Colonic mucosa (tissue), 4 donors: Measurements from ENCODE around the gene PHF12. TPM values are rescaled to one million over a fixed set of nuclear protein-coding genes. Genes with fewer than 3 reads are reported as not detected.

Experiments used
- DNase-seq: peaks from one replicate; pipeline ENCODE4 v3.0.0-alpha.2; 2020
- H3K27ac ChIP-seq: fragments of 200-600 bp; one replicate; pipeline ENCODE4 v1.8.0; 2021
- H3K27me3 ChIP-seq: fragments of 200-600 bp; one replicate; pipeline ENCODE4 v1.8.0; 2021
- H3K36me3 ChIP-seq: fragments of 200-600 bp; one replicate; pipeline ENCODE4 v1.8.0; 2021
- H3K4me1 ChIP-seq: fragments of 200-600 bp; one replicate; pipeline ENCODE4 v1.8.0; 2021; ENCODE audit warnings: mild to moderate bottlenecking
- H3K4me3 ChIP-seq: fragments of 200-600 bp; one replicate; pipeline ENCODE4 v1.8.0; 2021
- H3K9ac ChIP-seq, 2 donors: one replicate each; pipeline ENCODE4 v1.7.0; 2013; ENCODE audit warnings: control low read depth in 2 of 2, low read depth in 2 of 2, low read length in 2 of 2
- H3K9me3 ChIP-seq: fragments of 200-600 bp; one replicate; pipeline ENCODE4 v1.8.0; 2021
- intact Hi-C: fragments of 100-400 bp; cut with DNase I; formaldehyde crosslinking; loops from one replicate; pipeline ENCODE4 v1.14.1; 2022
- total RNA-seq, 2 donors: library from RNA; stranded (reverse); fragmentation: NEBNext Ultra II Directional in 1 of 2; extraction: Animal tissue kit (Norgen Biotek cat#: 25700) in 1 of 2; gene quantifications; one replicate each; pipeline ENCODE4 v1.2.1, GENCODE V29; 2021
- TF ChIP-seq, protein P1 (sequence below): fragments of 200-600 bp; IDR thresholded peaks from one replicate; pipeline ENCODE4 v1.8.0; 2022; ENCODE audit warnings: antibody characterized with exemption, mild to moderate bottlenecking
- donor health status: healthy.
- donor health status: DM: no; HTN: no; CAD: no.
- donor health status: DM: no; HTN: no; CAD: no.

PHF12 gene
- total RNA-seq, 2 donors from 2014 or later, result 37.7 to 42.2 TPM

DNA sequence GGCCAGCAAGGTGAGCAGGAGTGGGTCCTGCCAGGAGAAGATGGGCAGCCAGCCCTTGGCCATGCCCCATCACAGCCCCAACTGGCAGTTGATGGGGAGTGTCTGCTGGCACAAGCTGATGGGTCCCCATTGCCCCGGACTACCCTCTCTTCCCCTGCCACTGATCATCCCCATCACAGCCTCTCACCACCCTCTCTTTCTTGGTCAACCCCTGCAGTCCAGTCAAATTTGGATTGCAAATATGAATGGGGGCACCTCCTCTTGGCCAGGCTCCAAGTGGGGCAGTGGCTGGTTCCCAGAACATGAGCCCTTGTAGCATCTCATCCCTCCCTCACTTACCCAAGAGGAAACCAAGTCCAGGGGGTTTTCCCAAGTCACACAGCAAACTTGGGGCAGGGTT lies 37.2 kb upstream of the PHF12 start:
- Histone ChIP-seq H3K27me3 (no peaks in the 10 kb centered on the region), H3K4me3 (no peak overlapping the region), H3K27ac (no peak overlapping the region), H3K36me3 (no peaks in the 10 kb centered on the region), H3K9me3 (no peaks in the 10 kb centered on the region), H3K4me1 (no peaks in the 10 kb centered on the region), H3K9ac (no peak overlapping the region)
- TF ChIP-seq, protein P1, sequence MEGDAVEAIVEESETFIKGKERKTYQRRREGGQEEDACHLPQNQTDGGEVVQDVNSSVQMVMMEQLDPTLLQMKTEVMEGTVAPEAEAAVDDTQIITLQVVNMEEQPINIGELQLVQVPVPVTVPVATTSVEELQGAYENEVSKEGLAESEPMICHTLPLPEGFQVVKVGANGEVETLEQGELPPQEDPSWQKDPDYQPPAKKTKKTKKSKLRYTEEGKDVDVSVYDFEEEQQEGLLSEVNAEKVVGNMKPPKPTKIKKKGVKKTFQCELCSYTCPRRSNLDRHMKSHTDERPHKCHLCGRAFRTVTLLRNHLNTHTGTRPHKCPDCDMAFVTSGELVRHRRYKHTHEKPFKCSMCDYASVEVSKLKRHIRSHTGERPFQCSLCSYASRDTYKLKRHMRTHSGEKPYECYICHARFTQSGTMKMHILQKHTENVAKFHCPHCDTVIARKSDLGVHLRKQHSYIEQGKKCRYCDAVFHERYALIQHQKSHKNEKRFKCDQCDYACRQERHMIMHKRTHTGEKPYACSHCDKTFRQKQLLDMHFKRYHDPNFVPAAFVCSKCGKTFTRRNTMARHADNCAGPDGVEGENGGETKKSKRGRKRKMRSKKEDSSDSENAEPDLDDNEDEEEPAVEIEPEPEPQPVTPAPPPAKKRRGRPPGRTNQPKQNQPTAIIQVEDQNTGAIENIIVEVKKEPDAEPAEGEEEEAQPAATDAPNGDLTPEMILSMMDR, result no peak
- intact Hi-C loops, result no loop called here
- no peak for DNase-seq

DNA sequence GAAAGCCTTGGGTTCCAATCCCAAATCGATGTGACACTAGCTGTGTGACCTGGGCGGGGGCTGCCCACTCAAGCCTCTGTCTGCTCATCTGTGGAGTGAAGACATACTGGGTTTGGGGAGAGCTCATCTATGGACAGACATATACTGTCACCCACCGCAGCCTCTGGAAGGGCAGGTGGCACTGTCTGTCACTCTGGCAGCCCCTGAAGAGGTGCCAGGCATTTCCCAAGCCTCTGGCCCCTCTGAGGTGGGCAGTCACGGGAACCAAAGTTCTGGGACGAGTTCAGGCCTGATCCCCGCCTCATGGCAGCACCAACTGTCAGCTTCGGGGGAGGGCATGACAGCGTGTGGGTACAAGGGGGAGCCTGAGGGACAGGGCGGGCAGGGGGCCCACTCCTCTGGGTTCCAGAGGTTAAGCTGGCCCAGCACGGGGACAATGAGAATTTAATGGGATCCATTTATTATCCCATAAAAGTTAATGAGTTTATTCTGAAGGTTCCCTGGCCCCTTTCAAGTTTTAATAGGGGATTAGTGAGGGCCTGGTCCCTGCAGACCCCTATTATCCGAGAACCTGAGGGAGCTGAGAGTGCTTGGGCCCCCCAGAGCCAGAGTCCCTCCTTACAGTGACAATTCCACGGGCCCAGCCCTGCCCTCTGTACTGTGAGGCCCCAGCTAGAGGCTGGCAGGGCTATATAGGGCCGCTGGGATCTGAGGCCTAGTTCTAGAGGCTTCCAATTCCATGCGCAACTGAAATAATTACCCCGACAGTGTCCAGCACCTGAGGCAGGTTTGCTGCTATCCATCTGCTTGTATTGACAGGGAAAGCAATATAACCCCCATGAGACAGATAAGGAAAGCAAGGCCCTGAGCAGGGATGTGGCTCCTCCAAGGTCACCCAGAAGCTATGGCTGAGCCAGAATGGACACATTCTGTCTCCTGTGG lies 35.7 kb upstream of the PHF12 start:
- TF ChIP-seq, protein P1, result no peak
- no peaks in the 10 kb centered on the region for H3K9me3 ChIP-seq
- intact Hi-C loops, result no loop called here
- no peak overlapping the region for H3K4me3 ChIP-seq
- H3K9ac ChIP-seq, result no peak overlapping the region
- no peaks in the 10 kb centered on the region for H3K36me3 ChIP-seq
- no peaks in the 10 kb centered on the region for H3K4me1 ChIP-seq
- DNase-seq, result no peak
- H3K27me3 ChIP-seq, result no peaks in the 10 kb centered on the region
- no peak overlapping the region for H3K27ac ChIP-seq

DNA sequence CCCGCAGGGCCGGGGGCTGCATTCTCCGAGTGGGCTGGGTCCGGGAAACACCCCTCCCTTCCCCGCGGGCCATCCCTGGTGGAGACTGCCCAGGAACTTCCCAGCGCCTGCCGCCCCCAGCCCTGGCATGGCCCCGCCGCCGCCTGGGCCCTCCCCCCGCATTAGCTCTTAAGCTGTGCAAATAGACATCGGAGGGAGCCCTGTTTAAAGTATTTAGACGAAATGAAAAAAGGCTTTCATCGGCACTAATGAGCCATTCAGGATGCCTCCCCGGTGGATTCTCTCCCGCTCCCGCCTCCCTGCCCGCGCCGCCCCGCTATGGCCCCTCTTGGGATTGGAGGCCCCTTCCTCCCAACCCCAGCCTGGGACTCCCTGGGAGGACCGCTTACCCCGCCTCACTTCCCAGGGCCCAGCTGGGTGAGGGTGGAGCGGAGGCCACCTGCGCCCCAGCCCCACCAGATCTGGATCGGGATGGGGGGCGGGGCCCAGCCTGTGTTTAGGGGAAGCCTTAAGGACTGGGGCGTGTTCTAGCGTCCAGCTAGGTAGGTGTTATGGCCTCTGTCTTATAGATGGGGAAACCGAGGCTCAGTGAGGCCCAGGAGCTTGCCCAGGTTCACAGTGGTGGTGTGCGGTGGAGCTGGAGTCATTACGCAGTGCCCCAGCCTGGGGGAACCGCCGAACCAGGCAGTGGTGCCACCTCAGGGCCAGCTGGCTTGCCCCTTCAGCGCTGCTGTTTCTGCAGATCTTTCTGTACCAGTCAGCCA lies 34.8 kb upstream of the PHF12 start:
- no peak overlapping the region for H3K4me3 ChIP-seq
- H3K4me1 ChIP-seq, result no peaks in the 10 kb centered on the region
- no peak for DNase-seq
- H3K27ac ChIP-seq, result no peak overlapping the region
- intact Hi-C loops, result no loop called here
- H3K9ac ChIP-seq, result no peak overlapping the region
- TF ChIP-seq, protein P1, result no peak
- no peaks in the 10 kb centered on the region for H3K27me3 ChIP-seq
- no peaks in the 10 kb centered on the region for H3K36me3 ChIP-seq
- H3K9me3 ChIP-seq, result no peaks in the 10 kb centered on the region

DNA sequence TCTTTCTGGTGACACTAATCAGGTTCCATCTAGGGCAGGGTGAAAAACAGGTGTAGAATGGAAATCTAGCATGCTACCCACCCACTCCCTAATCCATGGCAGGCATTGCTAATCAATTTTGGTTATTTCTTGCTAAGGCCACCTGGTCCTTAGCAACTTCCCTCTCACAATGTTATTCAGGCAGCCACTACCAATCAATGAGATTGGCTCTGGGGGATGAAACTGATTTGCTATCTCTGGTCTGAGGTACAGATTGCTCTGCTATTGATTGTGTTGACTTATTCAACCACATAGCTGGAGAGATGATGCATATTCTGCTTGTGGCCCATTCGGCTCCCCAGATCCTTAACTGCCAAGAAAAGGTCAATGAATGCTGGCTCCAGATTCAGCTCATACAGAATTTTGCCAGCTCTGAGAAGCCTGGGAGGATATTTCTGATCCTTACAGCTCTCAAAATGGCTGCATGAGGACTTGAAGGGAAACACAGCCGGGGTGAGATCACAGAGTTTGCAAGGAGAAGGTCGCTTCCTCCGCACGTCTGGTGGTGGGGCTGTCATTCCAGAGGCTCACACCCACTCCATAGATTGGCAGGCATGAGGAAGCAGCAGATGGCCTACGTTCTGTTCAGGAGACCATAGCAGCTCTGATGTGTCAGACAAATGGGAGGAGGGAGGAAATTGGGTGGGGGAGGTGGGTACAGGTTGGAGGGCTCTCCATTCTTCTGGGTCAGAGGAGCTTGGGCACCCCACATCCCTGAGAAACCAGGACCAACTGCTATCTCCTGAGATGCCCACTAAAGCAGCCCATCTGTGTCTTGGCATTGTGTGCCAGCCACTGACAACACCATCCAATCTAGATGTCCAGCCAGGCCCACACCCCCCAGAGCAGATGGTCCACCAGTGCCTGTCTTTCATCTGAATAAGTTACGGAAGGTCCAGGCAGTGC lies 32.2 kb upstream of the PHF12 start:
- no peak overlapping the region for H3K27ac ChIP-seq
- intact Hi-C loops, result no loop called here

More for the DNA sequence above, 32.2 kb upstream of the PHF12 start:
- H3K4me3 ChIP-seq, result no peak overlapping the region
- no peak overlapping the region for H3K9ac ChIP-seq
- H3K9me3 ChIP-seq, result no peaks in the 10 kb centered on the region
- no peaks in the 10 kb centered on the region for H3K4me1 ChIP-seq
- H3K27me3 ChIP-seq, result no peaks in the 10 kb centered on the region
- TF ChIP-seq, protein P1, result no peak
- H3K36me3 ChIP-seq, result no peaks in the 10 kb centered on the region
- DNase-seq, result no peak
